NCI-H345 treated with DMSO at 0.1 percent for 48 hours (cell line): ENCODE measurements around the gene H6PD.

Experiments used
- DNase-seq: peaks from one replicate; lab custom pipeline; 2025; ENCODE audit not compliant: unreplicated experiment; lab: John Stamatoyannopoulos, UW

H6PD gene

DNA sequence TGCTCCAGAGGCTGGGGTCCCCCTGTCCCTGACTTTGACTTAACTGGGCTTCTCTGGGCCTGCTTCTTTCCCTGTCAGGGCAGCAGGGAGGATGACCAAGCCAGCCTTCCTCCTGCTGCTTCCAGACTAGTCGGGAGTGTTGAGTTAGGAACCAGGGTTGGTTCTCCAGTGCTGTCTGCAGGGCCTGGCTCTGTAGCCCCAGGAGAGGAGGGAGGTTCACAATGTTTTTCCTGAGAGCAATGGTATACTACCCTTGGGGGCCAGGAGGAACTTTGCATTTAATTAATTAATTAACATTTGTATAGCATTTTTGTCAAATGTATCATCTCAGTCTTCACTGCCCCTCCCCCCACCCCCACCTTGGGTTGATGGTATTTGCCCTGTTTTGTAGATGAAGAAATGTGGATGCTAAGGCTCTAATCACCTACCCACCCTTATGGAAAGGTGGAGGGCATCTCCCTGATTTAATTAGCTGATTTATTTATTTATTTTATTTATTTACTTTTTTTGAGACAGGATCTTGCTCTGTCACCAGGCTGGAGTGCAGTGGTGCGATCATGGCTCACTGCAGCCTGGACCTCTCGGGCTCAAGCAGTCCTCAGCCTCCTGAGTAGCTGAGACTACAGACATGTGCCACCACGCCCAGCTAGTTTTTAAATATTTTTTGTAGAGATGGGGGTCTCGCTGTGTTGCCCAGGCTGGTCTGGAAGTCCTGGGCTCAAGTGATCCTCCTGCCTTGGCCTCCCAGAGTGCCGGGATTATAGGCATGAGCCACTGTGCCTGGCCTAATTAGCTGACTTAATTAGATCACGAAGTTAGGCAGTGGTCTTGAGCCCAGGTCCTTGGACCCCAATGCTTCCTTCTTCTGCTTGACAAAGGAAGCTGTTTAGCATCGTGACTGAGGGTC lies 6.6 kb downstream of the H6PD start:
- no peak for DNase-seq

DNA sequence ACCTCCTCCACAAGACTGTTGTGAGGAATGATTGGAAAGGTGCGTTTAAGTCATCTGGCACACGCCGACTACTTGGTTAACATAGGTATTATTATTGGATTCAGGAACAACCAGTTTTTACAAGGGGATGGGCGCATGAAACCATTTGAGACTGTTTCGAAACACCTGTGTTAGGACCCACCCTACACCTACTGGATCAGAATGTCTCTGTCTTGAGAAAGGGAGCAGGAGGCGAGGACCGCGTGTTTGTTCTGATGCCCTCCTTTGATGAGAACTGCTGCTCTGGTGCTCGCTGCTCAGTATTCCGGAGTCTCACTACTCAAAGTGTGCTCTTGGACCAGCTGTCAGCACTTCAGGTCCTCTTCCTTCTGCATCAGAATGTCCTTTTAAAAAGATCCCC lies 7.3 kb downstream of the H6PD start:
- no peak for DNase-seq

DNA sequence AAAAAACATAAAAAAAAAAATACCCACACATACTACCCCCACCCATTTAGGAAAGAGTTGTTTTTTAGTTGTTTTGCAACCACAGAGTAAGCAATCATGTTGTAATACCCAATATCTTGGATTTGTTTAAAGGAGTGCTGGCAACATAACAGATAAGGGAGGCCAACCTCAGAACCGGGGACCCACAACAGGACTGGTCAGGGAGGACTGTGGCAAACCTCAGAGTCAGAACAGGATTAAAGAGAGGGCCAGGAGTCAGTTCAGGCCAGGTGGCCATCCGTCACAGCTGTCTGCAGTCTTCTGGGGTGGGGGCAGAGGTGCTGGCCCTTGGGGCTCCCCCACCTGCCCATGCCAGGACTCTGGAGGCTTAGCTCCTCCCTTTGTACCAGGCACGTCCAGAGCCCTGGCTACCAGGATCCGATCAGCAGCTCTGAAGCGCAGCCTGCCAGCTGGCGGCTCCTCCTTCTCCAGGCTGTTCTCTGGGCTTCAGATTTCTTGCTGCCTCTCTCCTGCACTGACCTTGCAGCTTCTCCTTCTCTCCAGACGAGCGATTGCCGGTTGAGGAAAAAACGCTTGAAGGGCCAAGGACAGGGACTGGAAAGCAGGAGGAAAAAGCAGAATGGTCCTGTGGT lies 7.9 kb downstream of the H6PD start:
- DNase-seq = no peak

DNA sequence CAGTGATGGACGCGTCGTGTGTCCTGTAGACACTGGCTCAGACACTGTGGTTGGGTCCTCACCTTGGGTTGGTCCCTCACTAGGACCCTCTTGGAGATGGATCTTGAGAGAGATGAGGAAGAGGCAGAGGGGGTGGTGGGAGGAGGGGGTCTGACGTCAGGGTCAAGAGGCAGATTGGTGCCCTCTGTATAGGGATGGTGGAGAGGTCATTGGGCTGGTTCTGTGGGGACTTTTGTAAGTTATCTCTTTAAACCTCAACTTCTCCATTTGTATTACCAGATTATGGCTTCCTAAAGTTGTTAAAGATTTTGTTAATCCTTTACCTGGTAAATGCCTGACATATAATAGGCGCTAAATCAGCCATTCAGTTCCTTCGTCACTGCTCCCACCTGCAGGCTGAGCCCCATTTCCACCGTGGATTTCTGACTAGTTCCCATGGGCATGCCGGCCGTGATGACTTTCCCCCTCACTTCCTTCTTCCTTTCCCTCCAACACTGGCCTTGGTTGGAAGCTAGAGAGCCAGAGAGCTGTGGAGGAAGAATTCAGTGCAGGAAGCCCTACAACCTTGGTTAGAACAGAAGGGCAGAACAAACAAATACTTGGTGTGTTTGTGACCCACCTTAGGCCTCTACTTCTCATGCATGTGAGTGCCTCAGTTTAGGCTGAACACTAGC lies 8.6 kb downstream of the H6PD start:
- no peak for DNase-seq

DNA sequence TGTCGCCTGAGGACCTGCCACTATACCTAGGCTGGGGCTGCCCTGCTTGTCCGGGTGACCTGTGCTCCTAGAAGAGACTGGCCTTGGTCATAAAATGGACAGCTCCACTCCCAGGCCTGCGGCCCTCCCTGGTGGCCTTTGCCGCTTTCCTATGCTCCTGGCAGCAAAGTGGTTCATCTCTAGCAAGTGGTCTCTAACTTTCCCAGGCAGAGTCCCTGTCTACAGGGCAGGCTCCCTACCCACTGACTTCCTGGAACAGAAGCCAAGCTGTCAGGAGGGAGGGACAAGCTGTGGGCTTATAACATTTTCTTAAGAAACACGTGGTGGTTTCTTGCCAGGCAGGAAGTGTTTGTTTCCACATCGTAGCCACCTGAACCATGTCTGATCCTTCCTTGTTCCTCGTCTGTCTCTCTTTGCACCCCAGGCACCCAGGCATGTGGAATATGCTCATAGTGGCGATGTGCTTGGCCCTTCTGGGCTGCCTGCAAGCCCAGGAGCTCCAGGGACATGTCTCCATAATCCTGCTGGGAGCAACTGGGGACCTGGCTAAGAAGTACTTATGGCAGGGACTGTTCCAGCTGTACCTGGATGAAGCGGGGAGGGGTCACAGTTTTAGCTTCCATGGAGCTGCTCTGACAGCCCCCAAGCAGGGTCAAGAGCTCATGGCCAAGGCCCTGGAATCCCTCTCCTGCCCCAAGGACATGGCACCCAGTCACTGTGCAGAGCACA lies 10.1 kb downstream of the H6PD start:
- no peak for DNase-seq

DNA sequence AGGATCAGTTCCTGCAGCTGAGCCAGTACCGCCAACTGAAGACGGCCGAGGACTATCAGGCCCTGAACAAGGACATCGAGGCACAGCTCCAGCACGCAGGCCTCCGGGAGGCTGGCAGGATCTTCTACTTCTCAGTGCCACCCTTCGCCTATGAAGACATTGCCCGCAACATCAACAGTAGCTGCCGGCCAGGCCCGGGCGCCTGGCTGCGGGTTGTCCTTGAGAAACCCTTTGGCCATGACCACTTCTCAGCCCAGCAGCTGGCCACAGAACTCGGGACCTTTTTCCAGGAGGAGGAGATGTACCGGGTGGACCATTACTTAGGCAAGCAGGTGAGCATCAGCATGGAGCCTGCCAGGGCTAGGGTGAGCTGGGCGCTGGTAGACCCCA lies 10.7 kb downstream of the H6PD start:
- DNase-seq = no peak

DNA sequence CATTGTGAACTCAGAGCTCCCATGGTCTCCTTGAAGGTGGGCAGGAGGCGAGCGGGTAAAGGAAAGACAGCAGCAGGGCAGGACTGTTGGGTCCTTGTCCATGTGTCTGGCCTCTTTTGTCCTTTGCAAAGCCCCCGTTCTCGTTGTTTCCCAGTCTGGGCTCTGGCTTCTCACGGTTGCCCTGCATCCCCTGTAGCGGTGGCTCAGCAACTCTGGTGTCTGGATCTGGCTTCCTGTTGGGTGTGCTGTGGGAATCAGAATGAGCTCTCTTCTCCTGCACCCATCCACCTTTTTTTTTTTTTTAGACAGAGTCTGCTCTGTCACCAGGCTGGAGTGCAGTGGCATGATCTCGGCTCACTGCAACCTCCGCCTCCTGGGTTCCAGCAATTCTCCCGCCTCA lies 11.1 kb downstream of the H6PD start:
- no peak for DNase-seq

DNA sequence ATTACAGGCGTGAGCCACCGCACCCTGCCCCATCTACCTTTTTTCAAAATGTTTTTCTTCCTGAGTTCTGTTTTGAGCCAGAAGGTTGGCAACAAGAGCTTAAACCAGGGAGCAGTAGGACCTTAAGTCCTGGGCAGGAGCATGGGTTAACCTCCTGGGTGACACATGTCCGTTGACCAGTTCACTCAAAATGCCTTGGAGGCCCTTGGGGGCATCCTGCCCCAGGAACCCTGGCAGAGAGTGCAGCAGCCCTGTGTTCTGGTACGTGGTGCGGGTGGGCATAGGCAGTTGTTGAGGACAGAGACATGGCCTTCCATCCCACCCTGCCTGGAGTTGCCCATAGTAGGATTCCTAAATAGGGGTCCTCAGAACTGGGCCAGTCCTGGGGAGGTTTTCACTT lies 11.6 kb downstream of the H6PD start:
- DNase-seq = no peak

DNA sequence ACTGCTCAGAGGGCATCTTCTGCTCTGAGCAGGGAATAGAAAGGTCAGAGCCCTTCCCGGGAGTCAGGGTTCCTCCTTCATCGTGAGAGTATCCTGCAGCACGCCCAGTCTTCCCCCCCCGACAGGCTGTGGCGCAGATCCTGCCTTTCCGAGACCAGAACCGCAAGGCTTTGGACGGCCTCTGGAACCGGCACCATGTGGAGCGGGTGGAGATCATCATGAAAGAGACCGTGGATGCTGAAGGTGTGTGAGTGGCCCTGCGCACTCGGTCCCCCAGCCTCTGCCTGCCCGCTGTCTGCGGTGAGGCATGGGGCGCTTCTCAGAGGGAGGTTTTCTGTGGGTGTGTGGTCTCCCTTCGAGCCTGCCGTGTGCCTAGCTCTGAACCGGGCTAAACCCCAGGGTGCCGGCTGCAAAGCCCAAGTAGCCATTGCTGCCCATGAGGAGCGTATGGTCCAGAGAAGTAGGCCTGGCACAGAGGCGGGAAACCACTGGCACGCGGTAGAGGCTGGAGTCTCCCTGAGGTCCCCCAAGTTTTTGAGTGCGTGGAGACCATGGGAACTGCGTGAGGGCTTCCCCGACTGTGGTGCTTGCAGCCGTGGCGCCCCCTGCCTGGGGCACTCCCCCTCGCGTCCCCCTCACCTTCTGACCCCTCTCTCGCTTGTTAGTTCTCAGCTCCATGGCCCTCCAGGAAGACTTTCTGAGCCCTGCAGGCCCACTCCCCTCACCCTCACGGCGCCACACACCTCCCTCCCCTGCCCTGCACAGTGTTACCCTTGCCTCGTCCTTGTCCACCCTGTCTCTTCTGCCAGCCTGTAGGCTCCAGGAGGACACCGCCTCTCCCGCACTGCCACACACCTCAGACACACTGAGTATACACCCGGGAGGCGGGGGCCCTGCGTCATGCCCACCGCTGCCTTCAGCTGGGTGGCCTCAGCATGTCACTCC lies 12.5 kb downstream of the H6PD start:
- DNase-seq = no peak

DNA sequence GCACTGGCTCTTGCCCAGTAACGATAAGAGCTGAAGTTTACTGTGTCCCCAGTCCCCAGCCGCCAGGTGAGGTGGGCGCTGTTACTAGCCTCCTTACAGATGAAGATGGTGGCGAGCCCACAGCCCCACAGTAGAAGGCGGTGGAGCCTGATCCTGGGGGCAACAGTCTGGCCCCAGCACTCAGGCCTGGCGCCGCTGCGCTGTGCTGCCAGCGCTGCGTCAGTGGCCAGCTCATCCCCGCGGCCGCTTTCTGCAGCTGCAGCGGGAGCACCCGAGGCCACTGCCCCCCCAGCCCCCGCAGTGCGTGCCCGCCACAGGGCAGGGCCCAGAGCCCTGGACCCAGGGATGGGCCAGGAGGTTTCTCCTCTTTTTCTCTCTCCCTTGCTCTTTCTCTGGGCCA lies 13.3 kb downstream of the H6PD start:
- no peak for DNase-seq

DNA sequence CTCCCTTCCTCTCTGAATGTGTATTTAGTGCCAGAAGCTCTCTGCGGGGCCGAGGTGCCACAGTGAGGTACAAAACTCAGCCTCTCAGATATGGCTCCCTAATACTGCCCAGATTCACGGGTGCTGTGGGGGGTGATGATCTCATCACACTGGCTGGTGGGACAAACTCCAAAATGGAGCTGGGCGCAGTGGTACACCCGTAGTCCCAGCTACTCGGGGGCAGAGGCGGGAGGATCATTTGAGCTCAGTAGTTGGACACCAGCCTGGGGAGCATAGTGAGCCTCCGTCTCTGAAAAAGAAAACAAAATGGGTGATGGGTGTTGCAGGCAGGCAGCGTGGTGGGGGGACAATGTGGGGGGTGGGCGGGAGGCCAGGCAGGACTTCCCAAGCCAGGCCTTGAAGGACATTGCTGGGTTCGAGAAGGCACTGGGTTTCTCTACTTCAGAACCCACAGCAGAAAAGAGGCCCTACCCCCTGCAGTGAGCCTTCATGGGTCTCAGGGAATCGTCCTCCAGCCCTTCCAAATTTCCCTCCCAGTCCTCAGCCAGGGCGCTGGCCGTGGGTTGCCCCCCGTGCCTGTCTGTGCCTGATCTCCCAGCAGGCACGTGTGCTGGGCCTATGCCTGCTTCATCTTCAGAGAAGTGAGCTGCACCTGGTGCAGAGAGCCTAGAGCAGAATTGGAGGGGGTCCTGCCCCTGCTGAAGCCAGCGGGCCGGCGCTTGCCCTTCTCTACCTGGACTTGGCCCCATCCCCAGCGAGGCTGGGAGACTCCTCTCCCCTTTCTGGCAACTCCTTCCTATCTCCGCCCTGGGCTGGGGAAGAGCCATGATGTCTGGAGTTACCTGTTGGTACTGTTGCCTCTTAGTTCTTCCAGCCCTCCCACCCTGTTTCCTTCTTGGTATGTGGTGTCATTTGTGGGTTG lies 14.0 kb downstream of the H6PD start:
- no peak for DNase-seq

DNA sequence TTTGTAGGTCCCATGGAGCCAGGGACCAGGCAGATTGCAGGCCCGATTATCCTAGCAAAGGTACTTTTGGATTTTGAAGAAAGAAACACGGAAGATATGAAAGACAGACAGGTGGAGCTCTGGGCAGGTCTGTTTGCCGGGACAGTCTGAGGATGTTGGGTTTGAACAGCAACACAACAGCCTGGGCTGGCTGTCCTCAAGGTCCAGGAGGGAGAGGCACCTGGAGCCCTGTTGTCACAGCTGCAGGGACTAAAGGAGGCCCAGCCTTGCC lies 14.6 kb downstream of the H6PD start:
- DNase-seq = no peak

DNA sequence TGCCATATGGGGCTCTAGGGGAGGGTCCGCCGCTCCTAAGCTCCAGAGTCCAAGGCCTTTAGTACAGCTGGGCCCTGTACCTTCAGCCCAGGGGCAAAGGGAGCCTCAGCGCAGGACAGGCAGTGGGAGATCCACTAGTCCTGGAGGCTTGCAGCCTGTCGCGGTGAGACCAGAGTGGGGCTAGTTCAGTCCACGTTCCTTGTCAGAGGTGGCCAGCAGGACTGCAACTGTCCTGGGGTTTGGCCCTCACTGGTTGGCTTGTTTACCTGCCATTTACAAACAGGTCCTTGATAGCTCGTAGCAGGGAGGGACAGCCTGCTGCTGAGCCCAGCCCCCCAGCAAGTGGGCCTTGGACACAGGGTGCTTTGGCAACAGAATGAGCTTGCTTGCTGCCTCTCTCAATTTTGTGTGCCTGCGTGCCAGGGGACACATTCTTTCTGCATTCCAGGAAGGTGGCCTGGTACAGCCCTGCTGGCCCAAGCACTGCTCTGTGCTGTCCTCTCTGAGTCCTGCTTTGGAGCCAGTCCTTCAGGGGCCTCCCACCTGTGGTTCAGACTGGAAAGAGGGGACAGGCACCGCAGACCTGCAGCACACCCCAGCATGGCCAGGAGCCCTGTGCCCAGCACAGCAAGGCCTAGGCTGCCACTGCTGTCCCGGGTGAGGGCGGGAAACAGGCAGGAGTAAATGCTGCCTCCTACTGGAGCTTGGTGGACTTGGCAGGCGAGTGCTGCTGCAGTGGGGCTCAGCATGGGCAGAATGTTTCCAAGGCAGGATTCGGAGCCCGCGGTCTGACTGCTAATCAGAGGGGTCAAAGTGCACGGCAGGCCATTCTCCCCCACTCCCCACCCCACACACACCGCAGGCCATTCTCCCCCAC lies 15.2 kb downstream of the H6PD start:
- no peak for DNase-seq

DNA sequence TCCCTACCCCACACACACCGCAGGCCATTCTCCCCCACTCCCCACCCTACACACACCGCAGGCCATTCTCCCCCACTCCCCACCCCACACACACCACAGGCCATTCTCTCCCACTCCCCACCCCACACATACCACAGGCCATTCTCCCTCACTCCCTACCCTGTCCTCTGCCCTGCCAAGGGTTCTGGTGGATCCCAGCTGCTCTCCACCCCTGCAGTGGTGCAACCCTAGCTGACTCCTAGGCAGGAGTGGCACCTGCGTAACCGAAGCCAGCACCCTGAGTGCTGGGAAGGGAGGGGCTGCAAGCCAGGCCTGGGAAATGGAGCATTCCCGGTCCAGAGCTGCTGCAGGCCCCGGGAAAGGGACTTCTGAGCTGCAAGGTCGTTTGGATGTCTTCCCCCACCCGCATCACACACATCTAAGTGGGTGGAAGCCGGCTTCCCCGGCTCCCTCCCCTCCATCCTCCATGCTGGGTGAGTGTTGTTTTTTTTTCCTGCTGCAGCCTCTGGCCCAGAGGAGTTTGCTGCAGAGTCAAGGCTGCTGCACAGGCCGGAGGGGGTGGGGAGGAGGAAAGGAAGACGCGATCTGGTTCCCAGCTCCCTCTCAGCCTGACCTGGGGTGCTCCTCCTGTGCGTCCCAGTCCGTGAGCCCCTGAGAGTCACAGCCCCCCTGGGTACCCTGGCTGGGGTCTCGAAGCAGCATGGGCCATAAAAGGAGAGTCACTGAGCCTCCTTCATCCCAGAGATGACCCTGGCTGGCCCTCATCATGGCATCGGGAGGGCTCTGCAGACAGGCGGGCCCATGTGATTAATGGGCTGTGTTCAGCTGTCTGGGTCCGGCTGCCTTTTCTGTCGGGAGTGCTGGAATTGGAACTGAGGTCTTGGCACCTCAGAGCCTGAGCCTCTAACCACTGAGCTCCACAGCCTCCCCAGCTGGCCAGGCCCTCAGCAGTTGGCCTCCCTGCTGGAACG lies 16.1 kb downstream of the H6PD start:
- DNase-seq = no peak

DNA sequence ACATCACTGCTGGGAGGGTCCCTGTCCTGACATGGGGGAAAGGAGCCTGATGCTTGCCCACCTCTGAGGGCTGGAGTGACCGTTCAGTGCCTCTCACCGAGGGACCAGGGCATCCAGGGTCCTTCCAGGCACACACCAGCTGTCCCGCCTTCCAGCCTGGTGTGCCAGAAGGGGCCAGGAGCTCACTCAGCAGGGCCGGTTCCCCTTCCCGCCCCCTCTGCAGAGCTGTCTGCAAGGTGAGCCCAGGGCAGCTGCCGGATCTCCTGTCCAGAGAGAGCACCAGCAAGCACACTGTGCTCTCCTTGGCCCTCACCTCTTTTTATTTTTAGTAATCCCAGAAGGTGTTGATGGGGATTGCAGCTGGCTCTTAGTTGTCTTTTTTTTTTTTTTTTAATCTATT lies 16.9 kb downstream of the H6PD start:
- DNase-seq = no peak

DNA sequence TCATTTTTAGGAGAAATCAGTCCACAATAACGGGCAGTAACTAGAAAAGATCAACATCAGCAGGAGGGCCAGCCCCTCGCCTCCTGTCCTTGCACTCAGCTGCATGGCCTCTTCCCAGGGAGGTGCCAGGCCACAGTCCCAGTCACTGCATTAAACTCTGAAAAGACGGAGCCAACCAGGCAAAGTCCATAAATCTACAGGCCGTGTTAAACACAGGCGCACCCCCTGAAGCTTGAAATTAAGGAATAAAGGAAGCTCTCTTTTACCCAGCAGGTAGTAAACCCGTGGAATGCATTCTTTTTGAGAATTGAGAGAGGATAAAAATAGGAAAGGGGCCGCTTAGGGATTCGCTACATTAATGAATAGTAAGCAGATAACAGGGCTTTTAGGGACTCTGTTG lies 18.4 kb downstream of the H6PD start:
- no peak for DNase-seq

DNA sequence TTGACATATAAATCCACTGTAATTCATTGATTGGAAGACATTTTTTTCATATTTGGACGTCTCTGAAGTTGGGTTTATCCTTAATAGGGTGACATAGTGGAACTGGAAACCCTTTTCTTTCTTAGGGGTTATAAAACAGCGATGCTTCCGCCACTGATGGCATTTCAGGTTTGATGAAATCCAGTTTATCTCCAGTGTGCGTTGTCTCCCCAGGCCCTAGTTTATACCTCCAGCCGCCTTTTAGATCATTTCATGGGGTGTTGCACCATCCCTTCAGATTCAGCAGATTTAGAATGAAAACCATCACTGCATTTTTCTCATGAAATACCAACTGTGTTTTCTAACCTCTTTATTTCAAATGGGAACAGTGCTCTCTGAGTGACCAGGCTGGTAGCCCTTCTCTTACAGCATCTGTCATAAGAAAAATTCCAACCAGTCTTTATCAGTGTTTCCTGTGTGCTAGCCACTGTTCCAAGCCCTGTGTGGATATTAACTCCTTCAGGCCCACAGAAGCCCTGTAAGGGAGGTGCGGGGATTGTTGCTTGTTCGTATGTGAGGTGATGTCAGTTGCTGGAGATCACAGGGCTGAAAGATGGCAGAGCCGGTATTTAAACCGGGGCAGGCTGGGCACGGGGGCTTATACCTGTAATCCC lies 19.0 kb downstream of the H6PD start:
- DNase-seq = no peak
